Mesenchymal stem cell (in vitro differentiated cells and primary cell): ENCODE results near the gene STK32B.

Experiments used
- DNase-seq: peaks from one replicate; pipeline ENCODE4 v3.0.0-alpha.2; 2013
- H2AFZ ChIP-seq: one replicate; pipeline ENCODE4 v1.6.1; 2013; ENCODE audit warnings: low read depth, mild to moderate bottlenecking, control low read depth, inconsistent platforms, low read length, moderate library complexity
- H2AK5ac ChIP-seq: 2 replicates; pipeline ENCODE4 v1.6.1; 2013; ENCODE audit warnings: low read length, moderate library complexity, mild to moderate bottlenecking, inconsistent platforms; ENCODE audit not compliant: severe bottlenecking
- H2BK120ac ChIP-seq: one replicate; pipeline ENCODE4 v1.6.1; 2013; ENCODE audit warnings: low read depth, mild to moderate bottlenecking, inconsistent platforms, low read length, moderate library complexity
- H2BK12ac ChIP-seq, 2 experiments: one replicate each; pipeline ENCODE4 v1.6.1; 2013; ENCODE audit warnings: inconsistent platforms in 2 of 2, low read length in 2 of 2, mild to moderate bottlenecking in 2 of 2, moderate library complexity in 2 of 2, control low read depth in 1 of 2
- H2BK15ac ChIP-seq: one replicate; pipeline ENCODE4 v1.6.1; 2013; ENCODE audit warnings: mild to moderate bottlenecking, low read depth, inconsistent platforms; ENCODE audit not compliant: poor library complexity, severe bottlenecking
- H2BK5ac ChIP-seq: 2 replicates; pipeline ENCODE4 v1.6.1; 2013; ENCODE audit warnings: low read depth, mild to moderate bottlenecking, low read length, control low read depth, inconsistent platforms; ENCODE audit not compliant: poor library complexity, severe bottlenecking
- H3K14ac ChIP-seq, 2 experiments: one replicate each; pipeline ENCODE4 v1.6.1; 2013; ENCODE audit warnings: inconsistent platforms in 2 of 2, low read length in 2 of 2, control low read depth in 1 of 2, mild to moderate bottlenecking in 1 of 2, moderate library complexity in 1 of 2
- H3K18ac ChIP-seq, 2 experiments: one replicate each; pipeline ENCODE4 v1.6.1; 2013; ENCODE audit warnings: inconsistent platforms in 2 of 2, low read length in 2 of 2, control low read depth in 1 of 2, low read depth in 1 of 2, mild to moderate bottlenecking in 1 of 2
- H3K23ac ChIP-seq, 2 experiments: one replicate each; pipeline ENCODE4 v1.6.1; 2013; ENCODE audit warnings: inconsistent platforms in 2 of 2, low read length in 2 of 2, mild to moderate bottlenecking in 2 of 2, moderate library complexity in 2 of 2, control low read depth in 1 of 2
- H3K27ac ChIP-seq: 2 replicates; pipeline ENCODE4 v1.5.1; 2013; ENCODE audit warnings: mild to moderate bottlenecking, moderate library complexity, low read length, control low read depth, inconsistent platforms; ENCODE audit not compliant: poor library complexity, severe bottlenecking
- H3K27me3 ChIP-seq, 2 experiments: 2 replicates each; pipeline versions ENCODE4 v1.6.1 to v1.7.0; 2013; ENCODE audit warnings: low read length in 2 of 2, mild to moderate bottlenecking in 2 of 2, moderate library complexity in 2 of 2, control low read depth in 1 of 2, inconsistent platforms in 1 of 2; ENCODE audit not compliant: control insufficient read depth in 1 of 2, insufficient read depth in 1 of 2
- H3K36me3 ChIP-seq, 2 experiments: 2 replicates each; pipeline versions ENCODE4 v1.6.1 to v1.7.0; 2013; ENCODE audit warnings: low read length in 2 of 2, control low read depth in 1 of 2, inconsistent platforms in 1 of 2, low read depth in 1 of 2, mild to moderate bottlenecking in 1 of 2; ENCODE audit not compliant: insufficient read depth in 2 of 2, control insufficient read depth in 1 of 2
- H3K4ac ChIP-seq, 2 experiments: one replicate each; pipeline ENCODE4 v1.6.1; 2013; ENCODE audit warnings: inconsistent platforms in 2 of 2, low read length in 2 of 2, mild to moderate bottlenecking in 2 of 2, moderate library complexity in 2 of 2, control low read depth in 1 of 2, low read depth in 1 of 2
- H3K4me1 ChIP-seq: 2 replicates; pipeline ENCODE4 v1.6.1; 2013; ENCODE audit warnings: low read depth, low read length, control low read depth; ENCODE audit not compliant: control insufficient read depth, insufficient read depth
- H3K4me2 ChIP-seq: 2 replicates; pipeline ENCODE4 v1.6.1; 2013; ENCODE audit warnings: low read length, mild to moderate bottlenecking, inconsistent platforms; ENCODE audit not compliant: poor library complexity, severe bottlenecking
- H3K4me3 ChIP-seq, 2 experiments: 2 replicates each; pipeline versions ENCODE4 v1.5.1 to v1.7.0; 2013; ENCODE audit warnings: low read length in 2 of 2, mild to moderate bottlenecking in 2 of 2, control low read depth in 1 of 2, low read depth in 1 of 2; ENCODE audit not compliant: insufficient read depth in 1 of 2
- H3K79me1 ChIP-seq: replicated peaks from 2 replicates; pipeline ENCODE4 v1.6.1; 2013; ENCODE audit warnings: mild to moderate bottlenecking, control low read depth, low read length, inconsistent platforms; ENCODE audit not compliant: poor library complexity, severe bottlenecking
- H3K9ac ChIP-seq: 2 replicates; pipeline ENCODE4 v1.7.0; 2013; ENCODE audit warnings: mild to moderate bottlenecking, low read length, moderate library complexity
- H3K9me3 ChIP-seq: 2 replicates; pipeline ENCODE4 v1.7.0; 2013; ENCODE audit warnings: mild to moderate bottlenecking, low read length; ENCODE audit not compliant: control insufficient read depth
- H4K8ac ChIP-seq: one replicate; pipeline ENCODE4 v1.6.1; 2013; ENCODE audit warnings: inconsistent platforms, mild to moderate bottlenecking, low read length, moderate library complexity
- H4K91ac ChIP-seq: one replicate; pipeline ENCODE4 v1.6.1; 2013; ENCODE audit warnings: mild to moderate bottlenecking, low read length, inconsistent platforms
- WGBS: methylation state at CpG from one replicate; pipeline ENCODE4 v1.1.7; 2013; ENCODE audit warnings: mixed read lengths; 5-methylcytosine and 5-hydroxymethylcytosine counted together

The STK32B gene

DNA sequence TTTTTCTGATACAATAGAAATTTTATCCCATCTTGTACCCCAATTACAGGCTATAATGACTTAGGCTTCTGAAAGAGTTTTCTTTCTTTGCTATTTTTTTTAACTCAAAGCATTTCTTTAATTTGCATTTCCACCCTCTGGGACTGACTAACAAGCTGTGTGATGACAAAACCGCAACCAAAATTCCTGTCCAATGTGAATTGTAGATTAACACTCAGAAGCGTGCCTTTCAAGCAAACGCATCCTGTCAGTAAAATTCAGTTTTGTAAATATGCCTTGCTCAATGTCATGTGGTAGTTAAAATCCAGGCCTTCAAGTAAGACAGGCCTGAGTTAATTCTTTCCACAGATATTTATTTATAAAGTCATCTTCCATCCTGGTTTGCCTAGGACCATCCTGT lies 50.3 kb downstream of the STK32B start:
- Histone ChIP-seq H3K14ac (no peak overlapping the region), H3K36me3 (no peaks in the 10 kb centered on the region), H3K79me1 (peaks cover 4% of the 10 kb centered on the region), H3K9me3 (peaks cover 4% of the 10 kb centered on the region), H2BK12ac (no peak overlapping the region), H2BK5ac (no peak overlapping the region), H3K4me3 (no peak overlapping the region), H3K4me1 (peaks cover 3% of the 10 kb centered on the region), H2AFZ (no peak overlapping the region), H3K4ac (no peak overlapping the region), H3K27me3 (no peaks in the 10 kb centered on the region), H4K91ac (no peak overlapping the region), H3K23ac (no peak overlapping the region), H2BK15ac (no peak overlapping the region), H3K18ac (no peak overlapping the region), H3K4me2 (no peak overlapping the region), H2AK5ac (no peak overlapping the region), H3K27ac (no peak overlapping the region), H4K8ac (no peak overlapping the region), H2BK120ac (no peak overlapping the region), H3K9ac (no peak overlapping the region)
- WGBS, result 85% methylated on average over 3 of the region's 3 CpGs
- DNase-seq, result no peak

DNA sequence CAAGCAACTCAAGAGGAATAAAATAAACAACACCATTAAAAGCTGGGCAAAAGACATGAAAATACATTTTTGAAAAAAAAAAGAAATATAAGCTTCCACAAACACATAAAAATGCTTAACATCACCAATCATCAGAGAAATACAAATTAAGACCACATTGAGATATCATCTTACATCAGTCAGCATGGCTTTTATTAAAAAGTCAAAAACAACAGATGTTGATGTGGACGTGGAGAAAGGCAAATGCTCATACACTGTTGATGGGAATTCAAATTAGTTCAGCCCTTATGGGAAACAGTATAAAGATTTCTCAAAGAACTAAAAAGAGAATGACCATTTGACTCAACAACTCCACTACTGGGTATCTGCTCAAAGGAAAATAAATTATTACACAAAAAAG lies 59.6 kb downstream of the STK32B start:
- Histone ChIP-seq H3K9ac (no peak overlapping the region), H3K27me3 (no peaks in the 10 kb centered on the region), H4K91ac (no peak overlapping the region), H3K9me3 (no peaks in the 10 kb centered on the region), H3K4ac (no peak overlapping the region), H3K27ac (no peak overlapping the region), H3K14ac (no peak overlapping the region), H2AFZ (no peak overlapping the region), H3K4me2 (no peak overlapping the region), H3K36me3 (no peaks in the 10 kb centered on the region), H2BK5ac (no peak overlapping the region), H3K4me3 (no peak overlapping the region), H3K79me1 (peaks cover 2% of the 10 kb centered on the region), H2BK12ac (no peak overlapping the region), H2BK120ac (no peak overlapping the region), H4K8ac (no peak overlapping the region), H2AK5ac (no peak overlapping the region), H3K4me1 (peaks cover 5% of the 10 kb centered on the region), H3K18ac (no peak overlapping the region), H2BK15ac (no peak overlapping the region), H3K23ac (no peak overlapping the region)
- no peak for DNase-seq
- no CpG with 5 or more reads among the region's 1 CpG for WGBS

DNA sequence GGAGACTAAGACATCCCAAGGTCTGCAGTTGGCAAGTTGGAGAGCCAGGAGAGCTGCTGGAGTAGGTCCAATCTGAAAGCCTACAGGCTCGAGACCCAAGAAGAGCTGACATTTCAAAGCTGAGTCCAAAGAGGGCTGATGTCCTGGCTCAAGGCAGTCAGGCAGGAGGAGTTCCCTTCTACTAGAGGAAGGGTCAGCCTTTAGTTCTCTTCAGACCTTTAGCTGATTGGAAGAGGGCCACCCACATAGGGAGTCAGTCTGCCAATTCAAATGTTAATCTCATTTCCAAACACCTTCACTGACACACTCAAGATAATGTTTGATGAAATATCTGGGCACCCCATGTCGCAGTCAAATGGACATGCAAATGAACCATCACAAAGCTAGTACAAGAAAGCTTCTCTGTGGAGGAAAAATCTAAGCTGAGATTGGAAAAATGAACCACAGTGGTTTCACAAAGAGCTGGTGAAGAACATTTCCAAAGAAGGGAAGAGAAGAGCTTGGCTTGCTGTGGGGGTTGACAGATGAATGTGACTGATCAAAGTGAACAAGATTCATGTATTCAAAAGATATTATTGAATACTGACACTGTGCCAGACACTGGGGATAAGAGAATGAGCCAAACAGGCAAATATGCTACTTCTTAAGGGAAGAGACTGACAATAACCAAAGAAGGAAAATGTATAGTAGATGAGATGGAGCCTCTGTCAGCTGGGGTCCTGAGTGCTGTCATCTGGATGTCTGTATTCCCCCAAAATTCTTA lies 61.2 kb downstream of the STK32B start:
- Histone ChIP-seq H3K4me1 (peaks cover 7% of the 10 kb centered on the region), H2AK5ac (no peak overlapping the region), H4K8ac (no peak overlapping the region), H2BK15ac (no peak overlapping the region), H3K18ac (no peak overlapping the region), H2BK120ac (no peak overlapping the region), H2BK5ac (no peak overlapping the region), H3K4ac (no peak overlapping the region), H4K91ac (no peak overlapping the region), H3K4me3 (no peak overlapping the region), H3K14ac (no peak overlapping the region), H3K23ac (no peak overlapping the region), H3K79me1 (peaks cover 1% of the 10 kb centered on the region), H3K27ac (no peak overlapping the region), H3K27me3 (no peaks in the 10 kb centered on the region), H3K36me3 (no peaks in the 10 kb centered on the region), H3K4me2 (no peak overlapping the region), H2AFZ (no peak overlapping the region), H3K9me3 (no peaks in the 10 kb centered on the region), H2BK12ac (no peak overlapping the region), H3K9ac (no peak overlapping the region)
- 66% methylated on average over 2 of the region's 2 CpGs for WGBS
- DNase-seq, result no peak

GRCh38 chr4:5114950-5115349 lies 63.7 kb downstream of the STK32B start:
- peak overlapping the region; percentile 89 for H2AK5ac ChIP-seq
- peak overlapping the region; percentile 81 for H3K27ac ChIP-seq
- no peak overlapping the region for H2BK15ac ChIP-seq
- no peak overlapping the region for H3K18ac ChIP-seq
- H3K36me3 ChIP-seq, result no peaks in the 10 kb centered on the region
- DNase-seq, result no peak
- no peak overlapping the region for H2BK5ac ChIP-seq
- no peak overlapping the region for H2BK12ac ChIP-seq
- H2AFZ ChIP-seq, result no peak overlapping the region
- H3K4me3 ChIP-seq, result no peak overlapping the region
- no peak overlapping the region for H4K91ac ChIP-seq
- H3K79me1 ChIP-seq, result peaks cover 5% of the 10 kb centered on the region
- no peaks in the 10 kb centered on the region for H3K9me3 ChIP-seq
- WGBS, result 62% methylated on average over 1 of the region's 1 CpG
- H3K4me1 ChIP-seq, result peaks cover 14% of the 10 kb centered on the region
- no peak overlapping the region for H3K4me2 ChIP-seq
- H3K27me3 ChIP-seq, result no peaks in the 10 kb centered on the region
- no peak overlapping the region for H3K4ac ChIP-seq
- H2BK120ac ChIP-seq, result no peak overlapping the region
- no peak overlapping the region for H3K14ac ChIP-seq
- H3K9ac ChIP-seq, result no peak overlapping the region
- H4K8ac ChIP-seq, result no peak overlapping the region
- no peak overlapping the region for H3K23ac ChIP-seq
